GM12891 (cell line): ENCODE data around the gene ZEB2.

Experiments
- DNase-seq: peaks from one replicate; pipeline ENCODE4 v3.0.0; 2011; ENCODE audit warnings: low spot score; ENCODE audit not compliant: insufficient read length
- FAIRE-seq: peaks from 2 replicates; lab custom pipeline; 2011; peaks lifted over from hg19 to GRCh38; lab: Jason Lieb, UNC
- PAX5 ChIP-seq: IDR thresholded peaks from 2 replicates; pipeline ENCODE4 v1.6.1; 2011; ENCODE audit warnings: low read length, moderate library complexity, mild to moderate bottlenecking; ENCODE audit not compliant: insufficient read depth, severe bottlenecking
- POLR2A ChIP-seq: IDR thresholded peaks from 2 replicates; pipeline ENCODE4 v1.6.1; 2011; ENCODE audit warnings: low read depth, low read length, control low read depth
- POLR2AphosphoS5 ChIP-seq: IDR thresholded peaks from 2 replicates; pipeline ENCODE4 v1.6.1; 2011; ENCODE audit warnings: low read depth, low read length, control low read depth
- POU2F2 ChIP-seq: IDR thresholded peaks from 2 replicates; pipeline ENCODE4 v1.6.1; 2011; ENCODE audit warnings: low read depth, mild to moderate bottlenecking, control low read depth, low read length, moderate library complexity
- SPI1 ChIP-seq: IDR thresholded peaks from 2 replicates; pipeline ENCODE4 v1.6.1; 2011; ENCODE audit warnings: low read depth, low read length, control low read depth
- TAF1 ChIP-seq: IDR thresholded peaks from 2 replicates; pipeline ENCODE4 v1.6.1; 2011; ENCODE audit warnings: low read depth, low read length, control low read depth

ZEB2 gene

DNA sequence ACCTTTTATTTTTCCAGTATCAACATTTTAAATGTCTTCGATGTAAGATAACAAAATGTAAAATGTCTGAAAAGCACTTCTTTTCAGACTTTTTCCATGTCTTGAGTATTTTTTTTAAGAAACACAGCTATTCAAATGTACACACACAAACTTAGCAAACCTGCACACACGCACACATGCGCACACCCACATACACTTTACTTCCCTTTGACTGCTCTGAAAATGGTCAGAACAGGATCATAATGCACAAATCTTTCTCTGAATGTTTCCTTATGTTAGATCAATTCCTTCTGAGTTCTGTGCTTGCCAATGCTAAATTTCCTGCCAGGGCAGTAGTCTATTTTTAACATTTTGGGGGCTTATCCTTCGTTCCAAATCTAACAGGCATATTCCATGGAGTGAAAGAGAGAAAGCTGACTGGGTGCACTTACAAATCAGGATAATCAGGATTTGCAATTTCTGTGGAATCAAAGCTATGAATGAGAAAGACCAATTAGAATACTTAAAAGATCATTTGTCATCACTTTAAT lies 136.3 kb downstream of the ZEB2 start:
- no peak for TF ChIP-seq PAX5
- no peak for TF ChIP-seq POLR2A
- TF ChIP-seq TAF1, result no peak
- no peak for TF ChIP-seq SPI1
- no peak for TF ChIP-seq POU2F2
- TF ChIP-seq POLR2AphosphoS5, result no peak

GRCh38 chr2:144382849-144383248 lies 137.1 kb downstream of the ZEB2 start:
- DNase-seq (no peak), FAIRE-seq (peak; percentile 94)
- TF ChIP-seq POLR2AphosphoS5 (no peak), SPI1 (peak; percentile 55), POU2F2 (peak; percentile 29; the same call in 1 of the 2 replicates)

More for the DNA sequence above, 136.3 kb downstream of the ZEB2 start:
- DNase-seq (no peak), FAIRE-seq (peak; percentile 38)

DNA sequence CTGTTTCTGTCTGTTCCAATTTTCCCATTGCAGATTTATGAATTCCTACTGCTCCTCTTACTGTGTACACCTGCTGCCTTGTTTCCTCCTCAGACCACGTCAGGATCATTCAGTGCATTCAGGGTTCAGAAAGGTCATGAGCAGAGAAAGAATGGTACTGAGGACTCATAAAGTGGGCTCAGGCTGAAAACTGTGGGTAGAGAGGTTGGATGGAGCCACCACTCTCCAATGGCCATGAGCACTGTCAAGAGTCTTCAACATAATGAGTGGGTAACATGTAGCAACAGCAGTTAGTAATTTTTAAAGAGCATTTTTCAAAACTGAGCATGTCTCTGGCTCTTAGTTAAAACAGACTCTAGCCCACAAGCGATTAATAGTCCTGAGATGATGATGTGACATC lies 138.2 kb downstream of the ZEB2 start:
- no peak for DNase-seq
- peak; percentile 45 for FAIRE-seq
- TF ChIP-seq TAF1 (no peak), PAX5 (no peak), POLR2AphosphoS5 (no peak), SPI1 (no peak), POLR2A (no peak), POU2F2 (no peak)

DNA sequence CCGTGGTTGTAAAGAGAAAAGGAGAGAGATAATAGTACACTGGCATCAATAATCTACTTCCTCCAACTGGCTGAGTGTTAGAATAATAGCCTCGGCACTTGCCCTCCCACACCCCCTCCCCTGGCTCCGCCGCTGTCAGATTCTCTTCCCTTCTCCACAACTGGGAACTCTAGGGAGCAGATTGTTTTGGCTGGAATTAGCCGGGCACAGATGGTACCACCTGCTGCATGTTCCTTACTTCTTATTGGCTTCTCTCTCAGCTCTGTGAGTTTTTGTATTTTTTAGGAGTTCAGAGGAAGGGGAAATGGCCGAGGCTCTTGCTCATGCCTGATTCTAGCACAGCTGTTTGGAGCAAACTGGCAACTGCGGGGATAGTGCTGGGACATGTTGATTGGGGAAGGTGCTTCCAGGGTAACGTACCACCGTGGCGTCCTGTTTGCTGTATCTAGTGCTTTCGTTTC lies 140.0 kb downstream of the ZEB2 start:
- TF ChIP-seq PAX5 (no peak), POLR2A (no peak), POU2F2 (no peak), TAF1 (no peak), POLR2AphosphoS5 (no peak), SPI1 (no peak)
- DNase-seq (no peak), FAIRE-seq (no peak)

DNA sequence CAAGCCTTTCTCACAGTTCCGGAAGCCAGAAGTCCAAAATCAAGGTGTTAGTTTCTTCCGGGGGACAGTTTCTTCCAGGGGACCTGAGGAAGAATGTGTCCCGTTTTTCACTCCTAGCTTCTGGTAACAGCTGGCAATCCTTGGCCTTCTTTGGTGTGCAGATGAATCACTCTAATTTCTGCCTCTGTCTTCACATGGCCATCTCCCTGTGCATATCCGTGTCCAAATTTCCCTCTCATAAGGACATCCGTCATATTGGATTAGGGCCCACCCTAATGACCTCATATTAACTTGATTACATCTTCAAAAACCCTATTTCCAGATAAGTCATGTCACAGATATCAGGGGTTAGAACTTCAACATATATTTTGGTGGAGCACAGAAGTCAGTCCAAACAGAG lies 141.4 kb downstream of the ZEB2 start:
- no peak for FAIRE-seq
- no peak for DNase-seq
- no peak for TF ChIP-seq POLR2AphosphoS5
- no peak for TF ChIP-seq POU2F2
- TF ChIP-seq POLR2A, result no peak
- no peak for TF ChIP-seq SPI1
- TF ChIP-seq TAF1, result no peak
- TF ChIP-seq PAX5, result no peak

DNA sequence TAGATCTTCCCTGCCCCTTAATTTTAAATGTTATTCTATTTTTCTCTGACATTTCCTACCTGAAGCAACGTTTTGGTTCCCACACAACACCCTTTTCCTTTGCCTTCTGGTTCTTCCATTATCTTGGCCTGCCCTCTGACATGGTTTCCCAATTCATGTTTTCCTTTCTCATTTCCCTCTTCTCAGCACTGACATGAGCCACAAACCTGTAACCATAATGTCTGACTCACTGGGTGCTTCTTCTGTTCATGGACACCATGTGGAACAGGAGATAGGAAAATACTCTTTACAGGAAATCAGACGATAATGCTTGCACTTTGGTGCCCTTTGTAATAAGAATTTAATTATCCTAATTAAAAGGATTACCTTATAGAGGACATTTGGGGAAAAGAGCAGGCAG lies 142.0 kb downstream of the ZEB2 start:
- DNase-seq (no peak), FAIRE-seq (no peak)
- no peak for TF ChIP-seq TAF1
- no peak for TF ChIP-seq POLR2AphosphoS5
- no peak for TF ChIP-seq PAX5
- no peak for TF ChIP-seq POLR2A
- TF ChIP-seq SPI1, result no peak
- no peak for TF ChIP-seq POU2F2

GRCh38 chr2:144376926-144377325 lies 143.0 kb downstream of the ZEB2 start:
- FAIRE-seq (no peak), DNase-seq (no peak)
- no peak for TF ChIP-seq TAF1
- TF ChIP-seq SPI1, result no peak
- no peak; the same call in 1 of the 2 replicates for TF ChIP-seq POU2F2
- TF ChIP-seq PAX5, result no peak
- TF ChIP-seq POLR2A, result no peak
- no peak for TF ChIP-seq POLR2AphosphoS5

DNA sequence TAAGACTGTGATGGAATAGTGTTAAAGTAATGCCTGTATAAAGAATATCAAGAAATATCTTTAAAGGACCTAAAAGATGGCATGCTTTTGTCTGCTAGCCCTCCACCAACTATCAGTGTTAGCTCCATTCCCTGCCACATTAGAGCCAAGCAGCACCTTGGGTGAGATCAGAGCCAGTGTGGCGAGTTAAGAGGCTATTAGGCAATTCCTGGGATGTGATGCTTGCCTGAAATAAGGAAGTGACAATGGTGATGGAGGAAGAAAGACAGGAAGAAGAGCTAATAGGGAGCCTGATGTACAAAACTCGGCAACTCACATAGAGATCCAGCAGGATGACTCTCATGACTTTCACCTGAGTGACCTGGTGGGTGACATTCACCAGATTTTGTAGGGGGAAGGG lies 143.5 kb downstream of the ZEB2 start:
- FAIRE-seq (no peak), DNase-seq (no peak)
- TF ChIP-seq TAF1 (no peak), SPI1 (0 out of 2 replicates have a peak, but pooled peaks have one; percentile 15)

- peak; percentile 54 for FAIRE-seq
- TF ChIP-seq POU2F2 (no peak), SPI1 (peak; percentile 68)
- DNase-seq, result no peak
These were observed 145.7 kb downstream of the ZEB2 start for GRCh38 chr2:144374163-144374661.

- FAIRE-seq, result peak; percentile 78
- DNase-seq, result no peak
- TF ChIP-seq POLR2A (no peak), POU2F2 (no peak), SPI1 (no peak), POLR2AphosphoS5 (no peak), PAX5 (no peak), TAF1 (no peak)
These were observed 147.4 kb downstream of the ZEB2 start for GRCh38 chr2:144372410-144373080.
